K562 (cell line): ENCODE measurements around the gene EPGN. TPM values are rescaled to one million over a fixed set of nuclear protein-coding genes. Genes with fewer than 3 reads are reported as not detected.

Source experiments
- BRD9 ChIP-seq: fragments of 450-650 bp; IDR thresholded peaks from 2 replicates; pipeline ENCODE4 v1.6.1; 2018; ENCODE audit warnings: low read depth; ENCODE audit not compliant: partially characterized antibody
- DPF2 ChIP-seq: fragments of 450-650 bp; IDR thresholded peaks from 2 replicates; pipeline ENCODE4 v1.6.1; 2016
- EP400 ChIP-seq: fragments of 450-650 bp; IDR thresholded peaks from 2 replicates; pipeline ENCODE4 v1.6.1; 2017; ENCODE audit warnings: antibody characterized with exemption, mild to moderate bottlenecking, moderate library complexity
- ETV5 ChIP-seq: sonication (generic); formaldehyde crosslinking; IDR thresholded peaks from 2 replicates; pipeline ENCODE4 v1.4.0; 2020; ENCODE audit warnings: low read depth, mild to moderate bottlenecking, missing genetic modification reagents
- JUN ChIP-seq, 2 experiments: sonication (generic) in 1 of 2; formaldehyde crosslinking in 1 of 2; IDR thresholded peaks; 2 replicates each; pipeline versions ENCODE4 v1.6.1 to v1.8.0; 2012 to 2022; ENCODE audit warnings: borderline replicate concordance in 2 of 2, mild to moderate bottlenecking in 2 of 2, improper control_type of control experiment in 1 of 2, low read depth in 1 of 2, low read length in 1 of 2, missing genetic modification reagents in 1 of 2
- NR2C1 ChIP-seq, 2 experiments: fragments of 450-650 bp; IDR thresholded peaks; 2 replicates each; pipeline ENCODE4 v1.6.1; 2017; ENCODE audit warnings: mild to moderate bottlenecking in 2 of 2, antibody characterized with exemption in 1 of 2, inconsistent platforms in 1 of 2, missing compliant biosample characterization in 1 of 2, missing genetic modification characterization in 1 of 2
- SNRNP70 ChIP-seq: fragments of 200-400 bp; formaldehyde crosslinking; optimal IDR thresholded peaks from 2 replicates; pipeline ENCODE3; 2017; ENCODE audit warnings: low read depth, low read length
- ZNF12 ChIP-seq: sonication (generic); formaldehyde crosslinking; IDR thresholded peaks from 2 replicates; pipeline ENCODE4 v1.4.0; 2020; ENCODE audit warnings: mild to moderate bottlenecking, missing genetic modification reagents
- ZNF134 ChIP-seq: fragments of 250-450 bp; sonication (Bioruptor Pico); conservative IDR thresholded peaks from 2 replicates; pipeline ENCODE4 v1.4.0; 2020
- ZNF175 ChIP-seq: fragments of 200-800 bp; sonication (Bioruptor generic); IDR thresholded peaks from 2 replicates; pipeline ENCODE4 v1.6.1; 2016; ENCODE audit warnings: low read depth, mild to moderate bottlenecking, missing genetic modification characterization, missing compliant biosample characterization
- ZSCAN32 ChIP-seq: fragments of 450-650 bp; formaldehyde crosslinking; IDR thresholded peaks from 2 replicates; pipeline ENCODE4 v1.4.0; 2020; ENCODE audit warnings: mild to moderate bottlenecking, moderate library complexity
- polyA plus RNA-seq, 8 experiments: library from polyadenylated mRNA; depleted of rRNA in 4 of 8; stranded (reverse) in 5 of 8; unstranded in 3 of 8; fragments of >200 nt; fragmentation: Nextera tagmentation in 2 of 8; fragmentation: Illumina TruSeq in 1 of 8; extraction: Ambion mirVana in 2 of 8; extraction: Trizol in 1 of 8; gene quantifications; 2 replicates each; pipeline versions ENCODE4 v1.2.1 to v1.2.3, GENCODE V29; 2011 to 2014; ENCODE audit warnings: inconsistent platforms in 1 of 8, missing spikeins in 1 of 8
- total RNA-seq, 7 experiments: library from RNA; depleted of rRNA in 6 of 7; stranded (reverse); fragments of >200 nt in 6 of 7; fragmentation: Illumina TruSeq in 2 of 7; extraction: Trizol in 2 of 7; gene quantifications; 2 replicates each; pipeline versions ENCODE4 v1.2.1 to v1.2.3, GENCODE V29; 2011 to 2021; ENCODE audit warnings: low replicate concordance in 1 of 7
- TF ChIP-seq, protein P1 (sequence below): fragments of 450-650 bp; formaldehyde crosslinking; IDR thresholded peaks from 2 replicates; pipeline ENCODE4 v1.4.0; 2020; ENCODE audit warnings: mild to moderate bottlenecking, mixed read lengths
- TF ChIP-seq, protein P2 (sequence below): fragments of 450-650 bp; IDR thresholded peaks from 2 replicates; pipeline ENCODE4 v1.6.1; 2016; ENCODE audit warnings: missing biosample characterization, missing genetic modification characterization
- TF ChIP-seq, protein P3 (sequence below): sonication (generic); formaldehyde crosslinking; IDR thresholded peaks from 2 replicates; pipeline ENCODE4 v1.8.0; 2022; ENCODE audit warnings: mild to moderate bottlenecking, missing genetic modification reagents, borderline replicate concordance
- TF ChIP-seq, protein P4 (sequence below), 2 experiments: fragments of 450-650 bp; formaldehyde crosslinking in 1 of 2; IDR thresholded peaks; 2 replicates each; pipeline versions ENCODE4 v1.4.0 to v1.6.1; 2014 to 2020; ENCODE audit warnings: mild to moderate bottlenecking in 2 of 2, borderline replicate concordance in 1 of 2, low read depth in 1 of 2

EPGN gene
- total and polyA plus RNA-seq, 9 of the 15 experiments (the other 6 are each of a cell fraction or from before 2014, with no cell fraction given), result 0.10 to 0.56 TPM; not detected in 7

DNA sequence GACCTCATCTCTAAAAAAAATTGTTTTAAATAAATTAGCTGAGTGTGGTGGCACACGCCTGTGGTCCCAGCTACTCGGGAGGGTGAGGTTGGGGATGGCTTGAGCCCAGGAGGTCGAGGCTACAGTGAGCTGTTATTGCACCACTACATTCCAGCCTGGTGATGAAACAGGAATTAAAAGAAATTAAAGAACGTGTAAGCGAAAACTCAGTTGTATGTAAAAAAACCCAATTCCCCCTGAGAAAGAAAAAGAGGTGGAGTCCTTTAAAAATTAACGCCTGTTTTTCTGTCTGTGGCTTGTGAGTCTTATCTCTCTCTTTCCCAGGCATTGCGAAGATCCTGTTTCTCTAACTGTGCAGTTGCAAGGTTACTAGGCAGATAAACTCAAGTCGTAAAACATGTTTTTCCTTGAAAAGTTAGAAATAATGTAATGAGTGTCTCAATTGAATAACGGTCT is 22.1 kb downstream of the EPGN start (continued):
- TF ChIP-seq BRD9 (no peak), ZNF175 (no peak), ZNF134 (CRISPR knock-in tag) (no peak), JUN (IDR thresholded peaks at IDR 0.05; ENCODE audit: borderline replicate concordance, low read depth, low read length) (no peak), JUN (CRISPR knock-in tag; IDR thresholded peaks at IDR 0.05; ENCODE audit: borderline replicate concordance) (no peak), ETV5 (CRISPR knock-in tag) (peak; percentile 41; the same call in 1 of the 2 replicates), EP400 (peak; percentile 44), DPF2 (peak; percentile 72), NR2C1 (IDR thresholded peaks at IDR 0.05) (no peak), NR2C1 (tag; IDR thresholded peaks at IDR 0.05) (no peak), ZNF12 (CRISPR knock-in tag) (0 out of 2 replicates have a peak, but pooled peaks have one; percentile 30), ZSCAN32 (CRISPR knock-in tag) (no peak), SNRNP70 (no peak)
- TF ChIP-seq, protein P1, sequence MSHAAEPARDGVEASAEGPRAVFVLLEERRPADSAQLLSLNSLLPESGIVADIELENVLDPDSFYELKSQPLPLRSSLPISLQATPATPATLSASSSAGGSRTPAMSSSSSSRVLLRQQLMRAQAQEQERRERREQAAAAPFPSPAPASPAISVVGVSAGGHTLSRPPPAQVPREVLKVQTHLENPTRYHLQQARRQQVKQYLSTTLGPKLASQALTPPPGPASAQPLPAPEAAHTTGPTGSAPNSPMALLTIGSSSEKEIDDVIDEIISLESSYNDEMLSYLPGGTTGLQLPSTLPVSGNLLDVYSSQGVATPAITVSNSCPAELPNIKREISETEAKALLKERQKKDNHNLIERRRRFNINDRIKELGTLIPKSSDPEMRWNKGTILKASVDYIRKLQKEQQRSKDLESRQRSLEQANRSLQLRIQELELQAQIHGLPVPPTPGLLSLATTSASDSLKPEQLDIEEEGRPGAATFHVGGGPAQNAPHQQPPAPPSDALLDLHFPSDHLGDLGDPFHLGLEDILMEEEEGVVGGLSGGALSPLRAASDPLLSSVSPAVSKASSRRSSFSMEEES (CRISPR knock-in tag), result no peak
- TF ChIP-seq, protein P2, sequence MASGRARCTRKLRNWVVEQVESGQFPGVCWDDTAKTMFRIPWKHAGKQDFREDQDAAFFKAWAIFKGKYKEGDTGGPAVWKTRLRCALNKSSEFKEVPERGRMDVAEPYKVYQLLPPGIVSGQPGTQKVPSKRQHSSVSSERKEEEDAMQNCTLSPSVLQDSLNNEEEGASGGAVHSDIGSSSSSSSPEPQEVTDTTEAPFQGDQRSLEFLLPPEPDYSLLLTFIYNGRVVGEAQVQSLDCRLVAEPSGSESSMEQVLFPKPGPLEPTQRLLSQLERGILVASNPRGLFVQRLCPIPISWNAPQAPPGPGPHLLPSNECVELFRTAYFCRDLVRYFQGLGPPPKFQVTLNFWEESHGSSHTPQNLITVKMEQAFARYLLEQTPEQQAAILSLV (tag), result no peak
- TF ChIP-seq, protein P3, sequence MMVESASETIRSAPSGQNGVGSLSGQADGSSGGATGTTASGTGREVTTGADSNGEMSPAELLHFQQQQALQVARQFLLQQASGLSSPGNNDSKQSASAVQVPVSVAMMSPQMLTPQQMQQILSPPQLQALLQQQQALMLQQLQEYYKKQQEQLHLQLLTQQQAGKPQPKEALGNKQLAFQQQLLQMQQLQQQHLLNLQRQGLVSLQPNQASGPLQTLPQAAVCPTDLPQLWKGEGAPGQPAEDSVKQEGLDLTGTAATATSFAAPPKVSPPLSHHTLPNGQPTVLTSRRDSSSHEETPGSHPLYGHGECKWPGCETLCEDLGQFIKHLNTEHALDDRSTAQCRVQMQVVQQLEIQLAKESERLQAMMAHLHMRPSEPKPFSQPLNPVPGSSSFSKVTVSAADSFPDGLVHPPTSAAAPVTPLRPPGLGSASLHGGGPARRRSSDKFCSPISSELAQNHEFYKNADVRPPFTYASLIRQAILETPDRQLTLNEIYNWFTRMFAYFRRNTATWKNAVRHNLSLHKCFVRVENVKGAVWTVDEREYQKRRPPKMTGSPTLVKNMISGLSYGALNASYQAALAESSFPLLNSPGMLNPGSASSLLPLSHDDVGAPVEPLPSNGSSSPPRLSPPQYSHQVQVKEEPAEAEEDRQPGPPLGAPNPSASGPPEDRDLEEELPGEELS (CRISPR knock-in tag), result no peak
- TF ChIP-seq, protein P4, sequence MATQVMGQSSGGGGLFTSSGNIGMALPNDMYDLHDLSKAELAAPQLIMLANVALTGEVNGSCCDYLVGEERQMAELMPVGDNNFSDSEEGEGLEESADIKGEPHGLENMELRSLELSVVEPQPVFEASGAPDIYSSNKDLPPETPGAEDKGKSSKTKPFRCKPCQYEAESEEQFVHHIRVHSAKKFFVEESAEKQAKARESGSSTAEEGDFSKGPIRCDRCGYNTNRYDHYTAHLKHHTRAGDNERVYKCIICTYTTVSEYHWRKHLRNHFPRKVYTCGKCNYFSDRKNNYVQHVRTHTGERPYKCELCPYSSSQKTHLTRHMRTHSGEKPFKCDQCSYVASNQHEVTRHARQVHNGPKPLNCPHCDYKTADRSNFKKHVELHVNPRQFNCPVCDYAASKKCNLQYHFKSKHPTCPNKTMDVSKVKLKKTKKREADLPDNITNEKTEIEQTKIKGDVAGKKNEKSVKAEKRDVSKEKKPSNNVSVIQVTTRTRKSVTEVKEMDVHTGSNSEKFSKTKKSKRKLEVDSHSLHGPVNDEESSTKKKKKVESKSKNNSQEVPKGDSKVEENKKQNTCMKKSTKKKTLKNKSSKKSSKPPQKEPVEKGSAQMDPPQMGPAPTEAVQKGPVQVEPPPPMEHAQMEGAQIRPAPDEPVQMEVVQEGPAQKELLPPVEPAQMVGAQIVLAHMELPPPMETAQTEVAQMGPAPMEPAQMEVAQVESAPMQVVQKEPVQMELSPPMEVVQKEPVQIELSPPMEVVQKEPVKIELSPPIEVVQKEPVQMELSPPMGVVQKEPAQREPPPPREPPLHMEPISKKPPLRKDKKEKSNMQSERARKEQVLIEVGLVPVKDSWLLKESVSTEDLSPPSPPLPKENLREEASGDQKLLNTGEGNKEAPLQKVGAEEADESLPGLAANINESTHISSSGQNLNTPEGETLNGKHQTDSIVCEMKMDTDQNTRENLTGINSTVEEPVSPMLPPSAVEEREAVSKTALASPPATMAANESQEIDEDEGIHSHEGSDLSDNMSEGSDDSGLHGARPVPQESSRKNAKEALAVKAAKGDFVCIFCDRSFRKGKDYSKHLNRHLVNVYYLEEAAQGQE (IDR thresholded peaks at IDR 0.05; ENCODE audit: borderline replicate concordance), result no peak
- TF ChIP-seq, protein P4 (CRISPR knock-in tag; IDR thresholded peaks at IDR 0.05; ENCODE audit: low read depth), result no peak
